Measurements from ENCODE around the gene NKD1.
"Not testable (repeated sequence)": the region's sequence is repeated elsewhere in the genome, so short reads cannot be mapped to it uniquely, and the experiment has no call there.

NKD1 gene

GRCh38 chr16:50520451-50521245 lies 27.5 kb upstream of the NKD1 start:
- peak; percentile 3 for DNase-seq

DNA sequence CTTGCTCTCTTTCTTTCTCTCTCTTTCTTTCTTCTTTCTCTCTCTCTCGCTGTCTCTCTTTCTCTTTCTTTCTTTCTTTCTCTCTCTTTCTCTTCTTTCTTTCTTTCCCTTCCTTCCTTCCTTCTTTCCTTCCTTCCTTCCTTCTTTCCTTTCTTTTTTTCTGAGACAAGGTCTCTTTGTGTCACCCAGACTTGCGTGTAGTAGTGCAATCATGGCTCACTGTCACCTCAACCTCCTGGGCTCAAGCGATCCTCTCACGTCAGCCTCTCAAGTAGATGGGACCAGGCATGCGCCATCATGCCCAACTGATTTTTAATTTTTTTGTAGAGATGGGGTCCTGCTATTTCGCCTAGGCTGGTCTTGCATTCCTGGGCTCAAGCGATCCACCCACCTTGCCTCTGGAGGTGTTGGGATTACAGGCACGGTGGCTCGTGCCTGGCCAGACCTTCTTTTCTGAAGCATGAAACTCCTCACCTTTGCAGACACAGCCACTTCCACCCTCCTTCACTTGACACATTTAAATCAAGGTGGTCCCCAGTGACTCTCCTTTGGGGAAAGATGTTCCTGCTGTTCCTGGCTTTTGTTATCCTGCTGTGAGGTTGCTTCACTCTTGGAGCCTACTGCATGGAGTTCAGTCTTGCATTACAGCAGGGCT lies 26.8 kb upstream of the NKD1 start:
- no peak for DNase-seq

DNA sequence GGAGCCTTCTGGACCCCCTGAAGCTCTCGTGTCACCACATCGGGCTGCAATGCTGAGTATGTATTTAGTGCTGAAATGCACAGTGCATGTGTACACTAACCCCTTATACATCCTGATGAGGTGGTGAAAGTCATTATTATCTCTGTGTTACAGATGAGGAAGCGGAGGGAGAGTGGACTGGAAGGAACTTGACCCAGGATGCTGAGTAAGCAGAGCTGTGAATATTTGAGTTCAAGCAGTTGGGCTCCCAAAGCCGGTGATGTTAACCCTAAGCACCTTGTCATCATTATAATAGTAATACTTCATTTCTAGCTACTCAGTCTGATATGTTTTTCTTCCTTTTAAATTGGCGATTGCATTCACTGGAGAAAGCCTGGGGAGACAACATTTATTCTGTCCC lies 25.9 kb upstream of the NKD1 start:
- no peak for DNase-seq

DNA sequence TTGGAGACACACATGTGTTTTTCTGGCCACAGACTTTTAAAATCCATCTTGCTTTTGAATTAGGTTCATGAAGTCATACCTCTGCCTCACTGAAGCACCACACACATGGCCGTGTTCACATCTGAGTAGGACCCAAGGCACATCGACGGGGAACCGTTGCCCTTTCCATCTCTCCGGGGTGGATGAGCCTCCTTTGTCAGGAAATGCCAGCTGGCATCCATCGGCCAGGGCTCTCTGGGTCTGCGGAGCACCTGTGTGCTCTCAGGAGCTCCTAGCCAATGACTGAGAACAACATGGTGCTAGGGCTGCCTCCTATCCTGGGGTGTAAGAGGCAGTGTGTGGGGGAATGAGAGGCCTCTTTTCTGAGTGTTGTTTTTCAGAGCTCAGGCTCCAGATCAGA lies 24.5 kb upstream of the NKD1 start:
- DNase-seq, result no peak

GRCh38 chr16:50525262-50525661 lies 22.9 kb upstream of the NKD1 start:
- no peak for DNase-seq

DNA sequence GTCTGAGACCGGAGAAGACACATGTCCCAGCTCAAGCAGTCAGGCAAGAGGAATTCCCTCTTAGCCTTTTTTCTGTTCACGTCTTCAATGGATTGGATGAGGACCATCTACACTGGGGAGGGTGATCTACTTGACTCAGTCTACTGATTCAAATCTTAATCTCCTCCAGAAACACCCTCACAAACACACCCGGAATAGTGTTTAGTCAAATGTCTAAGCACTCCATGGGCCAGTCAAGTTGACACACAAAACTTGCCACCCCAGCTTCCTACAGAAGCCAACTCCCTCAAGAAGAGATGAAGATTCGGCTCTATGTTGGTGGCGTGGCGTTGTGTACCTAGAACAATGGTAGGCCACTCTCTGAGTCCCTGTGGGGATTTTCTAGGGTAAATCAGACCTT lies 22.5 kb upstream of the NKD1 start:
- no peak for DNase-seq

DNA sequence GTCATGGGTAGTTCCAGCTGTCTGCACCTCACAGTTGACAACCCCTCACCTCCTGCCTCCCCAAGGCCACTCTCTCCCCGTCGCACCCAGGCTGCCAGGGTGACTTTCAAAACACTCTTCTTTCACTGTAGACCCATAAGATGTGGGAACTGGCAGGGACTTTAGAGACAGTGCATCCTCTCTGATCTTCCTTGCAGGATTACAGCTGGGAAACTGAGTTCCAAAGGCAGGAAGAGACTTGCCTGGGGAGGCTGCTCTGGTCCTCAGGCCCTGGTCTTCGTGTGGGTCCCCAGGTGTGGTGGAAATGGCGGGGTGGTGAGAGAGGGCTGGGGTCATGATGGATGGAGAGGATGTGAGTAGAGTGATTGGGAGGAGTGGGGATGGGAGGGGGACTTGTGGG lies 21.9 kb upstream of the NKD1 start:
- no peak for DNase-seq

DNA sequence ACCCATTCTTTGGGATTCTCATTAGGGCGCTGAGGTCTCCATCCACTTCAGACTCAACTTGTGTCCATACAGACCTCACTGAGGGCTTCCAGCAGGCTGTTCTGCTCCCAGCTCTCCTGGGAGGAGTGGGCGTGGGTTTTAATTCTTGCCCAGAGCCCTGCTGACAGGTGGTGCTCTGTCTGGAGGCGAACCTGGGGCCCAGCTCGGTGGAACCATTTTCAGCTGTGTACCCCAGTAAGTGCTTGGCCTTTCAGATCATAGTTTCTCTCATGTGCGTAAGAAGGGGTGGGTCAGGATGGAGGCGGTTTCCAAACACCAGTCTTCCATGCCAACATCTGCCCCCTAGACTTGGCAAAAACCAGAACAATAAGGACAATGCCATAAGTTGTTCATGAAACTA lies 21.4 kb upstream of the NKD1 start:
- no peak for DNase-seq

- DNase-seq, result no peak
Measured at GRCh38 chr16:50528820-50529219, 19.4 kb upstream of the NKD1 start.

DNA sequence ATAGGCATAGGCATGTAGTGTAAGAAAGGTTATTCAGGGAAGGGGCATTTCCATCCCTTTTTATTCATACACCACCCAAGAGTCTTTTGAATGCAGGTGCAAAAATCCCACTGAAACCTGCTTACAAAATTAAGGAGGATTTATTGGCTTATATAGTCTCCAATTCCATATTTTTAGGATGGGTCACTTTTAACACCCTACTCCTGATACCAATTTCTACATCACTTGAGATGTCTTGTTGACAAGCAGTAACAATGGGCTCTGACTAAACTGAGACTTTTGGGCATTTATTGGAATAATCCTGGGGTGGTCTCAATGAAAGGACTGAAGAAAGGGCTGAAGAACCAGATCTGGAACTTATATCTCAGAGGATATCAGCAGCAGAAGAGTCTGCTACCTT lies 18.9 kb upstream of the NKD1 start:
- DNase-seq, result no peak

GRCh38 chr16:50530277-50531236 lies 17.6 kb upstream of the NKD1 start:
- DNase-seq, result no peak

GRCh38 chr16:50531359-50531758 lies 16.8 kb upstream of the NKD1 start:
- no peak for DNase-seq

- no peak for DNase-seq
Measured at GRCh38 chr16:50531901-50532300, 16.3 kb upstream of the NKD1 start.

GRCh38 chr16:50532576-50532975 lies 15.6 kb upstream of the NKD1 start:
- DNase-seq, result no peak

DNA sequence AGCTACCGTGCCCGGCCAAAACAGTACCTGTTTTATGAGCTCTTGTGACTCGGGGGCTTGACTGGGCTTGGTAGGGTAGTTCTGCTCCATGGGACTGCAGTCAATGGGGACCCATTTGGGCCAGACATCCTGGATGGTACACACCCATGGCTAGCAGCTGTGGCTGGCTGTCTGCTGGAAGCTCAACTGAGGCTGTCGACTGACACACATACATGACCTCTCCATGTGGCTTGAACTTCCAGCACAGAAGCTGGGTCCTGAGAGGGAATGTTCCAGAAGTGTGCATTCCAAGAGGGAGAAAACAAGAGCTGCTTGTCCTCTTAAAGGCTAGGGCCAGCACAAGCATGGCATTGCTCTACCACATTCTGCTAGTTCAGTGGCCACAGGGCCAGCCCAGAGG lies 14.9 kb upstream of the NKD1 start:
- no peak for DNase-seq

DNA sequence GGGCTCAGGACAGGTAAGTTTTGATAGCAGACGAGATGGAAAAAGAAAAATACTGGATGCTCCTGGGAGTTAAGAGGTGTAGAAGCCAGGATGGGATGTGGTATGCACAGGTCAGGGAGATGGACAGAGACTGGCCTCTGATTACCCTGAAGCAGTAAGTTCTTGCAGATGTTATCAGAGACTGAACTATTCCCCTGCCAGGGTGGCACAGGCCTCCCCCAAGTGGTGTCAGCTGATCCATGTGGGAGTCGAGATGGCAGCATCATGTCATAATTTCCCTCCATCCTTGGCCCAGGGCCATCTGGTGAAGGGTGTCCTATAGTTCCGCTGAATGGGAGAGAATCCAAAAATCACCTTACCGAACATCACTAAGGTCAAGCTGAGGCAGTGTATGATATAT lies 14.1 kb upstream of the NKD1 start:
- no peak for DNase-seq

DNA sequence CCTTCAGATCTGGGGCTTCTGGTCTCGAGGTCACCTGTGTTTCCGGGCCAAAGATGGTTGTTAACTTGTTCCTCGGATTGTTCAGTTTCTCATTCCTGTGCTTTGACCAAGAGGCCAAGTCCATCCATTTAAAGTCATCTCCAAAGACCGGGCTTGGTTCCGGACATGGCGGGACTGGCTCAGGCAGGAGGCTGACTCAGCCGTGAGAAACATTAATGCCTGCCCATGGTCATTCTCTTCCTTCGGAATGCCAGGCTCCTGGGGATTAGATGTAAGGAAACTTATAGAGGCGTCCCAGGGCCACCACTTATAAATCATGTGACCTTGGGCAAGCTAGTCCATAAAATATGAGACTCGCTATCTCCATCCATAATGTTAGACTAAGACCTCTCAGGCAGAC lies 13.6 kb upstream of the NKD1 start:
- DNase-seq, result no peak

GRCh38 chr16:50534958-50535357 lies 13.2 kb upstream of the NKD1 start:
- DNase-seq, result no peak

DNA sequence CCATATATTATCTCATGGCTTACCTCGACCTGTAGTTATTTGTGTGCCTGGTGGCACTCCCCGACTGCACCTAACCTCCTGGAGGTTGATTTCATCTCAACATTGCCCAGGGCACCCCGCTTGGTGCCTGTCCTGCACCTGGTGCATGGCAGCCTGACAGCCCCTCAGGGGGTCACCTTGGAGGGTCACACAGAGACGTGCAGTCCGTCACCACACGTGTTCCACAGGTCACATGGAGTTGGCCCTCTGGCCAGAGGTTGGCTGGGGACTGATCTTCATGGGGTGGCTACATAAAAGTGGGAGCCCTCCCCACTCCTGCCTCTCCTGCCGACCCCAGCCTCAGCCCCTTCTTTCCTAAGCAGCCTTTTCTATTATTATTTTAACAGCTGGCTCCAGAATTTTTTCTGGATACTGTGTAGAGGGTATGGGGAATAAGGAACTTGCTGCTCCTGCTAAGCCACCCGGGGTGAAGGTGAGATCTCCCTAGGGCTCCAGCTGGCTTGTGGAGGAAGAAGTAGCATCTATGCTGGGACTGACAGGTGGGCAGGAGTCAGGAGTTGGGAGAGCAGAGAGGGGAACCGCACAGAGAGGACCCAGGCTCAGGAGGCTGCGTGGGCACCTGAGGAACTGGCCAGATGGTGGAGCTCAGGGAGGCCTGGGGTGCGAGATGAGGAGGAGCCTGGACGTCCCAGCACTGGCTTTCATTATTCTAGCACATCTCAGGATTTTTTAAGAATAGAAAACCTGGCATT lies 12.5 kb upstream of the NKD1 start:
- DNase-seq, result no peak

GRCh38 chr16:50536258-50536645 lies 11.9 kb upstream of the NKD1 start:
- not testable (repeated sequence) for DNase-seq

- no peak for DNase-seq
Measured at GRCh38 chr16:50537533-50538290, 10.5 kb upstream of the NKD1 start.

DNA sequence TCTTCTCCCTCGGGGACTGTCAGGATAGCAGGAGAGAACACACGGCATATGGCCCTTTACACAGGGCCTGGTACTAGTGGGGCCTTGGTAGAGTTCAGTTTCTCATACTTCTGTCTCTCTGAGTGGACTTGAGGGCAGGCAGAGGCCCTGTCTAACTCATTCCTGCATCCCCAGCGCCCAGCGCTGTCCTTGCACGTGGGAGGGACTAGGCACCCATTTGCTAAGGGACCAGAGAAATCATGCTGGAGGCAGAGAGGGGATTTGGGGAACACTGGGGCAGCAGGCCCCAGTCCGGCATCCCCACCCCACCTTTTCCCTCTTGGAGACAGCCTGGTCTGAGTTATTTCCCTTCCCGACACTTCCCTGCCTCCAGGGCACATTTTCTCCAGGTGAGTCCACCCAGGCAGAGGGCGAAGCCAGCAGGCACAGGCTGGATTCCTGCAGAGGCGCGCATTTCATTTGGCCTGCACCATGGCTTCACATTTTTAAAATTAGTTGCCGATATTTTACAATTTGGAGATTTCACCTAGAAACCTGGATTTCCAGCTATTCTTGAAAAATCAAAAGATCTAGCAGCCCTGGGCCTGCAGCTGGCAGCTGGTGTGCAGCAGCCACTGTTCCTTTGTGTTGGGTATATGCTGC lies 9.7 kb upstream of the NKD1 start:
- no peak for DNase-seq
